ENCODE measurements around the gene NUDCD2. TPM values are rescaled to one million over a fixed set of nuclear protein-coding genes. Genes with fewer than 3 reads are reported as not detected.

NUDCD2 gene
- total RNA-seq, 1 donor from 2014 or later: 25.1 TPM

- H3K27ac Mint-ChIP-seq (ENCODE audit: unreplicated experiment): no peak overlapping the region
- H3K36me3 Mint-ChIP-seq (ENCODE audit: unreplicated experiment): no peaks in the 10 kb centered on the region
- no peaks in the 10 kb centered on the region for H3K9me3 Mint-ChIP-seq (ENCODE audit: unreplicated experiment)
Observed at GRCh38 chr5:163409384-163409783, 50.5 kb downstream of the NUDCD2 start.

GRCh38 chr5:163408311-163408923 is 51.5 kb downstream of the NUDCD2 start:
- Mint-ChIP-seq H3K4me3 (ENCODE audit: unreplicated experiment) (no peak overlapping the region), H3K36me3 (ENCODE audit: unreplicated experiment) (no peaks in the 10 kb centered on the region), H3K27ac (ENCODE audit: unreplicated experiment) (no peak overlapping the region), H3K9me3 (ENCODE audit: unreplicated experiment) (no peaks in the 10 kb centered on the region), H3K27me3 (ENCODE audit: unreplicated experiment) (peaks cover 51% of the 10 kb centered on the region), H3K4me1 (ENCODE audit: unreplicated experiment) (peaks cover 1% of the 10 kb centered on the region)
- TF ChIP-seq CTCF (IDR thresholded peaks at IDR 0.05): peak; percentile 90
- no peak for DNase-seq (ENCODE audit: extremely low spot score, unreplicated experiment)

More at GRCh38 chr5:163409384-163409783, 50.5 kb downstream of the NUDCD2 start:
- Mint-ChIP-seq H3K4me1 (ENCODE audit: unreplicated experiment) (peaks cover 1% of the 10 kb centered on the region), H3K27me3 (ENCODE audit: unreplicated experiment) (peaks cover 51% of the 10 kb centered on the region), H3K4me3 (ENCODE audit: unreplicated experiment) (no peak overlapping the region)
- TF ChIP-seq CTCF (IDR thresholded peaks at IDR 0.05): no peak
- DNase-seq (ENCODE audit: extremely low spot score, unreplicated experiment): no peak

- no peak for TF ChIP-seq CTCF (IDR thresholded peaks at IDR 0.05)
- H3K36me3 Mint-ChIP-seq (ENCODE audit: unreplicated experiment): no peaks in the 10 kb centered on the region
- peaks cover 46% of the 10 kb centered on the region for H3K27me3 Mint-ChIP-seq (ENCODE audit: unreplicated experiment)
- H3K4me1 Mint-ChIP-seq (ENCODE audit: unreplicated experiment): peaks cover 1% of the 10 kb centered on the region
- DNase-seq (ENCODE audit: extremely low spot score, unreplicated experiment): no peak
- H3K9me3 Mint-ChIP-seq (ENCODE audit: unreplicated experiment): no peaks in the 10 kb centered on the region
- H3K4me3 Mint-ChIP-seq (ENCODE audit: unreplicated experiment): no peak overlapping the region
- no peak overlapping the region for H3K27ac Mint-ChIP-seq (ENCODE audit: unreplicated experiment)
Observed at GRCh38 chr5:163407034-163407655, 52.8 kb downstream of the NUDCD2 start.

GRCh38 chr5:163404364-163405173 is 55.3 kb downstream of the NUDCD2 start:
- H3K4me1 Mint-ChIP-seq (ENCODE audit: unreplicated experiment): peaks cover 1% of the 10 kb centered on the region
- H3K36me3 Mint-ChIP-seq (ENCODE audit: unreplicated experiment): no peaks in the 10 kb centered on the region
- H3K4me3 Mint-ChIP-seq (ENCODE audit: unreplicated experiment): no peak overlapping the region
- H3K27me3 Mint-ChIP-seq (ENCODE audit: unreplicated experiment): peaks cover 47% of the 10 kb centered on the region
- DNase-seq (ENCODE audit: extremely low spot score, unreplicated experiment): no peak
- no peak overlapping the region for H3K27ac Mint-ChIP-seq (ENCODE audit: unreplicated experiment)
- no peak for TF ChIP-seq CTCF (IDR thresholded peaks at IDR 0.05)
- no peaks in the 10 kb centered on the region for H3K9me3 Mint-ChIP-seq (ENCODE audit: unreplicated experiment)

GRCh38 chr5:163402007-163402406 is 57.9 kb downstream of the NUDCD2 start:
- Mint-ChIP-seq H3K4me3 (ENCODE audit: unreplicated experiment) (no peak overlapping the region), H3K9me3 (ENCODE audit: unreplicated experiment) (no peaks in the 10 kb centered on the region), H3K4me1 (ENCODE audit: unreplicated experiment) (no peaks in the 10 kb centered on the region), H3K27me3 (ENCODE audit: unreplicated experiment) (peaks cover 56% of the 10 kb centered on the region), H3K27ac (ENCODE audit: unreplicated experiment) (no peak overlapping the region), H3K36me3 (ENCODE audit: unreplicated experiment) (no peaks in the 10 kb centered on the region)
- no peak for DNase-seq (ENCODE audit: extremely low spot score, unreplicated experiment)
- TF ChIP-seq CTCF (IDR thresholded peaks at IDR 0.05): no peak
